ENCODE measurements around the gene KIF2A.
A peak's percentile ranks its signal among the peaks of the same experiment; 100 is the strongest.

KIF2A gene

GRCh38 chr5:62330302-62330701, 24.3 kb downstream of the KIF2A start:
- no peak for DNase-seq

GRCh38 chr5:62331921-62332320, 25.9 kb downstream of the KIF2A start:
- DNase-seq, result no peak

GRCh38 chr5:62333250-62333794, 27.3 kb downstream of the KIF2A start:
- DNase-seq, result no peak

- DNase-seq, result no peak
Observed at GRCh38 chr5:62334082-62334481, 28.1 kb downstream of the KIF2A start.

GRCh38 chr5:62340392-62340791, 34.4 kb downstream of the KIF2A start:
- no peak for DNase-seq

- no peak for DNase-seq
Observed at GRCh38 chr5:62340979-62341378, 35.0 kb downstream of the KIF2A start.

- no peak for DNase-seq
Observed at GRCh38 chr5:62341783-62342475, 35.9 kb downstream of the KIF2A start.

GRCh38 chr5:62342476-62342837, 36.5 kb downstream of the KIF2A start:
- DNase-seq, result no peak

GRCh38 chr5:62343428-62343827, 37.4 kb downstream of the KIF2A start:
- DNase-seq, result no peak

- DNase-seq, result no peak
Observed at GRCh38 chr5:62346748-62347147, 40.7 kb downstream of the KIF2A start.

GRCh38 chr5:62347928-62348327, 41.9 kb downstream of the KIF2A start:
- DNase-seq, result no peak

GRCh38 chr5:62348723-62349481, 42.9 kb downstream of the KIF2A start:
- DNase-seq, result no peak

GRCh38 chr5:62354028-62354874, 48.2 kb downstream of the KIF2A start:
- DNase-seq, result peak; percentile 13

- no peak for DNase-seq
Observed at GRCh38 chr5:62362701-62363100, 56.7 kb downstream of the KIF2A start.

GRCh38 chr5:62369039-62369438, 63.0 kb downstream of the KIF2A start:
- no peak for DNase-seq

- DNase-seq, result no peak
Observed at GRCh38 chr5:62371409-62371808, 65.4 kb downstream of the KIF2A start.

- no peak for DNase-seq
Observed at GRCh38 chr5:62372600-62372999, 66.6 kb downstream of the KIF2A start.

GRCh38 chr5:62373382-62373781, 67.4 kb downstream of the KIF2A start:
- DNase-seq, result no peak

- DNase-seq, result no peak
Observed at GRCh38 chr5:62374090-62374489, 68.1 kb downstream of the KIF2A start.

GRCh38 chr5:62375627-62376026, 69.6 kb downstream of the KIF2A start:
- DNase-seq, result no peak

GRCh38 chr5:62376064-62376463, 70.1 kb downstream of the KIF2A start:
- DNase-seq, result no peak

- no peak for DNase-seq
Observed at GRCh38 chr5:62385131-62385530, 79.1 kb downstream of the KIF2A start.

GRCh38 chr5:62385816-62386400, 79.9 kb downstream of the KIF2A start:
- no peak for DNase-seq

Measured in NCI-H345 (cell line).